Gastrocnemius medialis (tissue), 4 donors: Measurements from ENCODE around the gene PRKCE. TPM values are rescaled to one million over a fixed set of nuclear protein-coding genes. Genes with fewer than 3 reads are reported as not detected.
A peak's percentile ranks its signal among the peaks of the same experiment; 100 is the strongest.

ENCODE experiments used
- ATAC-seq, 2 donors: fragments of 150-250 bp; one replicate each; pipeline ENCODE4 v1.9.1; 2016
- DNase-seq, 2 donors: peaks; one replicate each; pipeline ENCODE4 v3.0.0-alpha.2; 2019
- H3K27ac ChIP-seq, 4 donors: fragments of 200-600 bp; sonication (generic); 1 replicate in 1 of 4; 2 replicates in 3 of 4; pipeline ENCODE4 v1.5.1; 2016 to 2018; ENCODE audit warnings: mild to moderate bottlenecking in 2 of 4, moderate library complexity in 1 of 4
- H3K27me3 ChIP-seq, 3 donors: fragments of 200-600 bp; sonication (generic) in 2 of 3; 1 replicate in 1 of 3; 2 replicates in 2 of 3; pipeline versions ENCODE4 v1.5.1 to v1.6.0; 2016 to 2019; ENCODE audit warnings: mild to moderate bottlenecking in 1 of 3, moderate library complexity in 1 of 3
- H3K36me3 ChIP-seq, 2 donors: fragments of 200-600 bp; sonication (generic) in 1 of 2; one replicate each; pipeline ENCODE4 v1.5.1; 2017 to 2018
- H3K4me1 ChIP-seq, 2 donors: fragments of 200-600 bp; sonication (generic) in 1 of 2; one replicate each; pipeline ENCODE4 v1.5.1; 2016 to 2017; ENCODE audit warnings: mild to moderate bottlenecking in 2 of 2
- H3K4me3 ChIP-seq, 4 donors: fragments of 200-600 bp; sonication (generic) in 3 of 4; 1 replicate in 1 of 4; 2 replicates in 3 of 4; pipeline ENCODE4 v1.5.1; 2016 to 2019; ENCODE audit warnings: mild to moderate bottlenecking in 2 of 4
- H3K9me3 ChIP-seq, 3 donors: fragments of 200-600 bp; sonication (generic) in 2 of 3; 1 replicate in 1 of 3; 2 replicates in 2 of 3; pipeline ENCODE4 v1.5.1; 2016 to 2019
- POLR2A ChIP-seq, 2 donors: fragments of 450-650 bp; IDR thresholded peaks; one replicate each; pipeline ENCODE4 v1.6.1; 2017; ENCODE audit warnings: antibody characterized with exemption in 2 of 2, mild to moderate bottlenecking in 2 of 2, moderate library complexity in 2 of 2
- in situ Hi-C, 4 donors: fragments of 200-750 bp; cut with MboI; loops; one replicate each; pipeline versions ENCODE4 v1.15.0 to v1.8.0; 2017; ENCODE audit warnings: low sequenced_read_pairs in 4 of 4
- intact Hi-C: fragments of 100-400 bp; cut with DNase I; formaldehyde crosslinking; loops from one replicate; pipeline ENCODE4 v1.15.1; 2023; ENCODE audit warnings: low total_unique reads
- total RNA-seq, 4 donors: library from RNA; depleted of rRNA; stranded (reverse); fragments of >200 nt; gene quantifications; one replicate each; pipeline versions ENCODE4 v1.1.0 to v1.2.3, GENCODE V29; 2016
- TF ChIP-seq, protein P1 (sequence below), 5 experiments: fragments of 450-650 bp in 3 of 5; fragments of 200-600 bp in 2 of 5; sonication (generic) in 2 of 5; IDR thresholded peaks in 4 of 5; conservative IDR thresholded peaks in 1 of 5; 1 replicate in 4 of 5; 2 replicates in 1 of 5; pipeline ENCODE4 v1.5.1; 2016 to 2019; ENCODE audit warnings: antibody characterized with exemption in 5 of 5, mild to moderate bottlenecking in 3 of 5, moderate library complexity in 3 of 5

Gene PRKCE
- total RNA-seq, 4 donors from 2014 or later: 5.8 to 28.9 (median 11.8) TPM

DNA sequence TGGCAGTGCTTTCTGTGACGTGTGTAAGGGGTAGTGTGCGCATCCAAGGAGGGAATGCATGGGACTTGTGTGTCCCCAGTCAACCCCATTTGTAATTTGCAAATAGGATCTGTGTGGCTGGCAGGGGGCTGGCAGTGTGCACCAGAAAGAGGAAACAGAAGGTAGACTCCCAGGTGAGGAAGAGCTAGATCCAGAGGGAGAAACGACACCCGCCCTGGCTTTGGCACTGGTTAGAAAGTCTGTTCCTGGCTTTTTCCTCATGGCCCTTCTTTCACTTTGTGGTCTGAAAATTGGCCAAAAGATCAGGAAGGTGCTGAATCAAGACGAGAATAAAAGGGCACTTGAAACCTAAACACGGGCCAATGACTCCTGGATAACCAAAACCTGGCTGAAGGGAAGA, 33.3 kb downstream of the PRKCE start:
- Histone ChIP-seq H3K27me3 (no peaks in the 10 kb centered on the region), H3K4me1 (peaks cover 42 to 46% of the 10 kb centered on the region in 2 donors), H3K36me3 (no peaks in the 10 kb centered on the region), H3K4me3 (no peak overlapping the region), H3K27ac (no peak overlapping the region), H3K9me3 (no peaks in the 10 kb centered on the region)
- no peak for TF ChIP-seq POLR2A (IDR thresholded peaks at IDR 0.05)
- in situ Hi-C loops: no loop called here
- intact Hi-C loops: no loop called here
- DNase-seq: no peak
- no peak for ATAC-seq

DNA sequence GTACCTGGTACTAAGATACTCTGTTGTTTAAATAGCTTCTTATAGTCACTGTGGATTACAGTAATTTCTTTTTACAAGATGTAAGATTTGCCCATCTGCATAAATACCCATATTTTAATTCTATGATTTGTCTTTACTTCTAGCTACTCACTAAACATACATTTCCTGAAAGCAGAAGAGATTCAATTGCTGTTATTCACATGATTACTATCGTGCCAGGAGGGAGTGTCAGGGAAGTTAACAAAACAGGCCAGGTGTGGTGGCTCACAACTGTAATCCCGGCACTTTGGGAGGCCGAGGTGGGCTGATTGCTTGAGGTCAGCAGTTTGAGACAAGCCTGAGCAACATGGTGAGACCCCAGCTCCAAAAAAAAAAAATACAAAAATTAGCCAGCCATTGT, 33.8 kb downstream of the PRKCE start:
- TF ChIP-seq, protein P1, sequence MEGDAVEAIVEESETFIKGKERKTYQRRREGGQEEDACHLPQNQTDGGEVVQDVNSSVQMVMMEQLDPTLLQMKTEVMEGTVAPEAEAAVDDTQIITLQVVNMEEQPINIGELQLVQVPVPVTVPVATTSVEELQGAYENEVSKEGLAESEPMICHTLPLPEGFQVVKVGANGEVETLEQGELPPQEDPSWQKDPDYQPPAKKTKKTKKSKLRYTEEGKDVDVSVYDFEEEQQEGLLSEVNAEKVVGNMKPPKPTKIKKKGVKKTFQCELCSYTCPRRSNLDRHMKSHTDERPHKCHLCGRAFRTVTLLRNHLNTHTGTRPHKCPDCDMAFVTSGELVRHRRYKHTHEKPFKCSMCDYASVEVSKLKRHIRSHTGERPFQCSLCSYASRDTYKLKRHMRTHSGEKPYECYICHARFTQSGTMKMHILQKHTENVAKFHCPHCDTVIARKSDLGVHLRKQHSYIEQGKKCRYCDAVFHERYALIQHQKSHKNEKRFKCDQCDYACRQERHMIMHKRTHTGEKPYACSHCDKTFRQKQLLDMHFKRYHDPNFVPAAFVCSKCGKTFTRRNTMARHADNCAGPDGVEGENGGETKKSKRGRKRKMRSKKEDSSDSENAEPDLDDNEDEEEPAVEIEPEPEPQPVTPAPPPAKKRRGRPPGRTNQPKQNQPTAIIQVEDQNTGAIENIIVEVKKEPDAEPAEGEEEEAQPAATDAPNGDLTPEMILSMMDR (IDR thresholded peaks at IDR 0.05 in 4 of 5, conservative IDR thresholded peaks at IDR 0.05 in 1 of 5): no peak
- no peak overlapping the region for H3K27ac ChIP-seq
- H3K36me3 ChIP-seq: no peaks in the 10 kb centered on the region
- no peaks in the 10 kb centered on the region for H3K9me3 ChIP-seq
- H3K27me3 ChIP-seq: no peaks in the 10 kb centered on the region
- H3K4me3 ChIP-seq: no peak overlapping the region
- H3K4me1 ChIP-seq: peaks cover 44 to 51% of the 10 kb centered on the region in 2 donors
- intact Hi-C loops: no loop called here
- in situ Hi-C loops: no loop called here
- ATAC-seq (no peak), DNase-seq (no peak)

DNA sequence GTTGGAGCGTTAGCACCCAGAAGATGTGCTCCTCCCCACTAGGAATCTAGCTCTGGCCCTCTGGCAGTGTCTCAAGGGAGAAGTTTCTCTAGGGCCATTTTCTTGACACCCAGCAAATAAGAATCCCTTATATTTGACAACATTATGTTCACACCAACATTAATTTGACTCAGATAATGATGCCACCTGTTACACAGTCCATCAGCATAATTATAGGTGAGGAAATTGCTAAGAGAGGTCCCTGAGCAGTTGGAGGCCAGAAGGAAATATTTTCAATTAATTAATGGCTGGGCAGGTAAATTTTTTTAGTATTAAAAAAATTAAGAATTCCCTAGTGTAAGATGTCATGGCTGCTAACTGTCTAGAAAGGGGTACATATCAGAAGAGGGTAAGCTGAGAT, 36.5 kb downstream of the PRKCE start:
- DNase-seq: no peak
- ATAC-seq: no peak
- H3K36me3 ChIP-seq: no peaks in the 10 kb centered on the region
- H3K4me3 ChIP-seq: no peak overlapping the region
- H3K4me1 ChIP-seq: peaks cover 45 to 52% of the 10 kb centered on the region in 2 donors
- no peaks in the 10 kb centered on the region for H3K27me3 ChIP-seq
- TF ChIP-seq POLR2A (IDR thresholded peaks at IDR 0.05): no peak
- TF ChIP-seq, protein P1 (IDR thresholded peaks at IDR 0.05 in 4 of 5, conservative IDR thresholded peaks at IDR 0.05 in 1 of 5): no peak
- no peak overlapping the region for H3K27ac ChIP-seq
- in situ Hi-C loops (no loop called here), intact Hi-C loops (no loop called here)
- no peaks in the 10 kb centered on the region for H3K9me3 ChIP-seq

DNA sequence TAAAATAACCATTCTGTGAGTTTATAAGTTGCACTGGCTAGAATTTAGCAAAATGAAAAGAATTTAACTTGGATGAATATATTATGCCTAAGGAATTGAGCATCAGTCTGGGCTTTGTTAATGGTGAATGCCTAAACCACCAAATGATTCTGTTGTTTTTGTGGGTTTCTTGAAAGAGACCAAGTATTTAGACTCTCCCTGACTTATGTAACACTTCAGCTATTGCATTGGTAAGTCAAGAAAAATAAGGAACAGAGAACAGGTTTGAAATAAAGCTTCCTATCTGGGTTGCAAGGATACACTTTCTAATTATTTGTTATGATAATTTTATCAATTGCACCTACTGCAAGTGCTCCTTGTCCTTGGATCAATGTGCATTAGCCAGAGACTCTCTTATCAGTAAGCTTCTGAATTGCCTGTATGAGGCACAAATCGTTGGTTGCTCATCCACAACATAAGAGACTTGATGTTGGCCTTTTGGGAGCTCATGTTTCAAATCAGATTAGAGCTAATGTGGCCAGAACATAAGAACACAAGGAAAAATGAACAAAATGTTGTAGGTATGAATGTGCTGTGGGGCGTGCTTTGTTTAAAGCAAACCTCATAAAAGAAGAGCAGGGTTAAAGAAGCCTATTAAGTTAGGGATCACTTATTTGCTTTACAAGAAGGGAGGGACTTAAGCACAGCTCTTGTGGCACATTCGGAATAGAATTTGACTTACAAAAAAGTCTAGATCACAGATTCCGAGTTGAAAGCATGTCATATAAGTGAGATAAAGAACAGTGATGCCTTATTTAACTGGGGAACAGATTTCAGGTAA, 37.2 kb downstream of the PRKCE start:
- H3K27ac ChIP-seq: no peak overlapping the region
- no peaks in the 10 kb centered on the region for H3K9me3 ChIP-seq
- H3K4me1 ChIP-seq: peaks cover 39 to 45% of the 10 kb centered on the region in 2 donors
- DNase-seq: no peak
- ATAC-seq: no peak
- H3K36me3 ChIP-seq: no peaks in the 10 kb centered on the region
- intact Hi-C loops (no loop called here), in situ Hi-C loops (no loop called here)
- TF ChIP-seq POLR2A (IDR thresholded peaks at IDR 0.05): no peak
- TF ChIP-seq, protein P1 (IDR thresholded peaks at IDR 0.05 in 4 of 5, conservative IDR thresholded peaks at IDR 0.05 in 1 of 5): no peak
- no peaks in the 10 kb centered on the region for H3K27me3 ChIP-seq
- no peak overlapping the region for H3K4me3 ChIP-seq

DNA sequence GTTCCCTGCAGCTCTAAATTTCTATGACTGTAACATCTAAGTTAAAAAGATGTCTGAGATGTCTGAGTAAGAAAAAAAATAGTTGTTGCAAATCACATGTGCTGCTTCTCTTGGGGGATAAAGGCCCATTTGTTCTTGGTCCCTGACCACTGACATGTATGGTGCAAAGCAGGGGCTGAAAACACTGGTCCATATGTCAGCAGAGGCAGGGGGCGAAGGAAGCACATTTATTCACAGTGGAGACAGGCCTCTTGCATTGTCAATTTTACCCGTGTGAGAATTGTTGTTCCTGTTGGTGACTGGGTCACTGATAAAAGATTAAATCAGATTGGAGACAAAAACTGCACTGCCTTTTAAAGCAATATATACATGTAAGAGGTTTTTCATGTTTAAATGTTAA, 38.8 kb downstream of the PRKCE start:
- ATAC-seq (no peak), DNase-seq (no peak)
- peak overlapping the region; percentile 81 to 89 (median 82) for H3K27ac ChIP-seq
- H3K27me3 ChIP-seq: no peaks in the 10 kb centered on the region
- intact Hi-C loops (loop anchor here (5.0 to 10.0 kb wide), 2 partner anchors 247 to 445 kb away; no protein-coding TSS in a partner anchor), in situ Hi-C loops (no loop called here)
- H3K4me1 ChIP-seq: peaks cover 23 to 29% of the 10 kb centered on the region in 2 donors
- no peaks in the 10 kb centered on the region for H3K9me3 ChIP-seq
- no peak overlapping the region for H3K4me3 ChIP-seq
- no peaks in the 10 kb centered on the region for H3K36me3 ChIP-seq
- TF ChIP-seq, protein P1 (IDR thresholded peaks at IDR 0.05 in 4 of 5, conservative IDR thresholded peaks at IDR 0.05 in 1 of 5): no peak
- TF ChIP-seq POLR2A (IDR thresholded peaks at IDR 0.05): no peak
